ENCODE data around the gene STPG2. TPM values are rescaled to one million over a fixed set of nuclear protein-coding genes. Genes with fewer than 3 reads are reported as not detected.

Gene STPG2
- total RNA-seq, 2 experiments from 2014 or later: not detected

GRCh38 chr4:98055800-98056501, 87.3 kb downstream of the STPG2 start:
- ChIA-PET CTCF (no interaction called here), POLR2A (no interaction called here)
- Mint-ChIP-seq H3K9me3 (peaks cover 7% of the 10 kb centered on the region), H3K27ac (no peak overlapping the region), H3K4me1 (no peaks in the 10 kb centered on the region), H3K27me3 (no peaks in the 10 kb centered on the region), H3K36me3 (ENCODE audit: low read depth) (no peaks in the 10 kb centered on the region), H3K4me3 (no peak overlapping the region)
- DNase-seq: no peak

GRCh38 chr4:98046665-98047064, 96.6 kb downstream of the STPG2 start:
- Mint-ChIP-seq H3K4me3 (no peak overlapping the region), H3K4me1 (no peaks in the 10 kb centered on the region), H3K27me3 (peaks cover 2% of the 10 kb centered on the region), H3K9me3 (no peaks in the 10 kb centered on the region), H3K36me3 (ENCODE audit: low read depth) (no peaks in the 10 kb centered on the region), H3K27ac (no peak overlapping the region)
- ChIA-PET CTCF (no interaction called here), POLR2A (no interaction called here)
- no peak for DNase-seq

GRCh38 chr4:98030059-98030458, 113.2 kb downstream of the STPG2 start:
- Mint-ChIP-seq H3K27me3 (no peaks in the 10 kb centered on the region), H3K9me3 (peaks cover 12% of the 10 kb centered on the region), H3K4me3 (no peak overlapping the region), H3K27ac (no peak overlapping the region), H3K4me1 (no peaks in the 10 kb centered on the region), H3K36me3 (ENCODE audit: low read depth) (no peaks in the 10 kb centered on the region)
- ChIA-PET CTCF (no interaction called here), POLR2A (no interaction called here)
- DNase-seq: no peak

GRCh38 chr4:98027827-98028226, 115.4 kb downstream of the STPG2 start:
- Mint-ChIP-seq H3K27ac (no peak overlapping the region), H3K4me1 (no peaks in the 10 kb centered on the region), H3K9me3 (peaks cover 15% of the 10 kb centered on the region), H3K27me3 (no peaks in the 10 kb centered on the region), H3K36me3 (ENCODE audit: low read depth) (no peaks in the 10 kb centered on the region), H3K4me3 (no peak overlapping the region)
- no peak for DNase-seq
- POLR2A ChIA-PET: no interaction called here
- CTCF ChIA-PET: no interaction called here

GRCh38 chr4:98026362-98026761, 116.9 kb downstream of the STPG2 start:
- DNase-seq: no peak
- Mint-ChIP-seq H3K27ac (no peak overlapping the region), H3K9me3 (peaks cover 10% of the 10 kb centered on the region), H3K4me3 (no peak overlapping the region), H3K36me3 (ENCODE audit: low read depth) (no peaks in the 10 kb centered on the region), H3K4me1 (no peaks in the 10 kb centered on the region), H3K27me3 (no peaks in the 10 kb centered on the region)
- ChIA-PET CTCF (no interaction called here), POLR2A (no interaction called here)

- ChIA-PET POLR2A (no interaction called here), CTCF (no interaction called here)
- Mint-ChIP-seq H3K9me3 (peaks cover 3% of the 10 kb centered on the region), H3K27me3 (no peaks in the 10 kb centered on the region), H3K36me3 (ENCODE audit: low read depth) (no peaks in the 10 kb centered on the region), H3K27ac (no peak overlapping the region), H3K4me3 (no peak overlapping the region), H3K4me1 (no peaks in the 10 kb centered on the region)
- no peak for DNase-seq
Observed at GRCh38 chr4:98006814-98007412, 136.4 kb downstream of the STPG2 start.

- Mint-ChIP-seq H3K27ac (no peak overlapping the region), H3K36me3 (ENCODE audit: low read depth) (no peaks in the 10 kb centered on the region), H3K9me3 (peaks cover 2% of the 10 kb centered on the region), H3K4me1 (no peaks in the 10 kb centered on the region), H3K27me3 (no peaks in the 10 kb centered on the region), H3K4me3 (no peak overlapping the region)
- ChIA-PET POLR2A (no interaction called here), CTCF (no interaction called here)
- DNase-seq: no peak
Observed at GRCh38 chr4:98006060-98006459, 137.2 kb downstream of the STPG2 start.

GRCh38 chr4:98000940-98001339, 142.3 kb downstream of the STPG2 start:
- Mint-ChIP-seq H3K27ac (no peak overlapping the region), H3K36me3 (ENCODE audit: low read depth) (no peaks in the 10 kb centered on the region), H3K4me1 (no peaks in the 10 kb centered on the region), H3K9me3 (no peaks in the 10 kb centered on the region), H3K27me3 (no peaks in the 10 kb centered on the region), H3K4me3 (no peak overlapping the region)
- ChIA-PET CTCF (no interaction called here), POLR2A (no interaction called here)
- no peak for DNase-seq

GRCh38 chr4:97998203-97998602, 145.1 kb downstream of the STPG2 start:
- Mint-ChIP-seq H3K27ac (no peak overlapping the region), H3K36me3 (ENCODE audit: low read depth) (no peaks in the 10 kb centered on the region), H3K27me3 (no peaks in the 10 kb centered on the region), H3K9me3 (peaks cover 5% of the 10 kb centered on the region), H3K4me3 (no peak overlapping the region), H3K4me1 (no peaks in the 10 kb centered on the region)
- DNase-seq: no peak
- CTCF ChIA-PET: no interaction called here
- POLR2A ChIA-PET: no interaction called here

GRCh38 chr4:97994765-97995465, 148.4 kb downstream of the STPG2 start:
- no peaks in the 10 kb centered on the region for H3K36me3 Mint-ChIP-seq (ENCODE audit: low read depth)
- peaks cover 8% of the 10 kb centered on the region for H3K9me3 Mint-ChIP-seq
- no peak overlapping the region for H3K27ac Mint-ChIP-seq
- CTCF ChIA-PET: no interaction called here
- POLR2A ChIA-PET: no interaction called here
- no peaks in the 10 kb centered on the region for H3K27me3 Mint-ChIP-seq
- no peaks in the 10 kb centered on the region for H3K4me1 Mint-ChIP-seq
- no peak for DNase-seq
- H3K4me3 Mint-ChIP-seq: no peak overlapping the region

- DNase-seq: no peak
- POLR2A ChIA-PET: no interaction called here
- no peaks in the 10 kb centered on the region for H3K4me1 Mint-ChIP-seq
- no peaks in the 10 kb centered on the region for H3K27me3 Mint-ChIP-seq
- CTCF ChIA-PET: no interaction called here
- peaks cover 8% of the 10 kb centered on the region for H3K9me3 Mint-ChIP-seq
- no peak overlapping the region for H3K4me3 Mint-ChIP-seq
- H3K27ac Mint-ChIP-seq: no peak overlapping the region
- H3K36me3 Mint-ChIP-seq (ENCODE audit: low read depth): no peaks in the 10 kb centered on the region
Observed at GRCh38 chr4:97990409-97990808, 152.9 kb downstream of the STPG2 start.

- CTCF ChIA-PET: no interaction called here
- H3K36me3 Mint-ChIP-seq (ENCODE audit: low read depth): no peaks in the 10 kb centered on the region
- DNase-seq: no peak
- H3K27ac Mint-ChIP-seq: no peak overlapping the region
- POLR2A ChIA-PET: no interaction called here
- H3K27me3 Mint-ChIP-seq: no peaks in the 10 kb centered on the region
- no peaks in the 10 kb centered on the region for H3K9me3 Mint-ChIP-seq
- no peaks in the 10 kb centered on the region for H3K4me1 Mint-ChIP-seq
- H3K4me3 Mint-ChIP-seq: no peak overlapping the region
Observed at GRCh38 chr4:97987019-97987648, 156.1 kb downstream of the STPG2 start.

GRCh38 chr4:97984545-97985131, 158.6 kb downstream of the STPG2 start:
- Mint-ChIP-seq H3K4me3 (no peak overlapping the region), H3K27me3 (no peaks in the 10 kb centered on the region), H3K9me3 (no peaks in the 10 kb centered on the region), H3K36me3 (ENCODE audit: low read depth) (no peaks in the 10 kb centered on the region), H3K4me1 (no peaks in the 10 kb centered on the region), H3K27ac (no peak overlapping the region)
- DNase-seq: no peak
- POLR2A ChIA-PET: no interaction called here
- CTCF ChIA-PET: no interaction called here
